PC-9 (cell line): ENCODE data around the gene CNTN4.

Experiments
- CTCF ChIP-seq: fragments of 200-600 bp; sonication (generic); conservative IDR thresholded peaks from 2 replicates; pipeline ENCODE4 v1.6.1; 2017; ENCODE audit warnings: mixed run types, antibody characterized with exemption, mild to moderate bottlenecking, moderate library complexity
- EZH2 ChIP-seq: fragments of 200-600 bp; sonication (generic); IDR thresholded peaks from 2 replicates; pipeline ENCODE4 v1.8.0; 2017; ENCODE audit warnings: antibody characterized with exemption, low read depth

DNA sequence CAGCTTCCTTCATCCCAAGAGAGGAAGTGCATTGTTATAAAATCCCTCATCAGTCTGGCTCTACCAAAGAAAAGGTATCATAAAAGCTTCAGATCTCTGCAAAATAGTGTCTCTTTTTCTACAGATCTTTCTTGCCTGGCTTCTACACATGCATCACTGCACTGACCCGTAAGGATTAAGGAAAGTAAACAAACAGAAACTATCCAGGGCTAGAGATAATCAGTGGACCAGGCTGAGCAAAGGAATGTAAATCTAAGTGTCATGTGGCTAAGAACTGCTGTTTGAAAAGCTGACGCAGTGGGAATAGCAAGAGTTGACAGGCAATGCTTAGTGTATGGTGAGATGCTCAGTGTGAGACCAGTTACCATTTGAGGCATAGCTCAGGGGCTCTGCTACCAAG is 671.8 kb downstream of the CNTN4 start:
- TF ChIP-seq EZH2 (no peak), CTCF (no peak)
